Islet precursor cell (in vitro differentiated cells): ENCODE data around the gene GORASP1.
A peak's percentile ranks its signal among the peaks of the same experiment; 100 is the strongest.
"Not testable (repeated sequence)": the region's sequence is repeated elsewhere in the genome, so short reads cannot be mapped to it uniquely, and the experiment has no call there.

Experiments
- DNase-seq: peaks from one replicate; pipeline ENCODE4 v3.0.0-alpha.2; 2018

The GORASP1 gene

GRCh38 chr3:39062180-39062579 is 45.2 kb downstream of the GORASP1 start:
- DNase-seq, result no peak

GRCh38 chr3:39061228-39061627 is 46.2 kb downstream of the GORASP1 start:
- DNase-seq, result not testable (repeated sequence)

- no peak for DNase-seq
Observed at GRCh38 chr3:39056151-39056550, 51.3 kb downstream of the GORASP1 start.

- no peak for DNase-seq
Observed at GRCh38 chr3:39053696-39054095, 53.7 kb downstream of the GORASP1 start.

GRCh38 chr3:39052583-39052982 is 54.8 kb downstream of the GORASP1 start:
- DNase-seq, result no peak

- DNase-seq, result peak; percentile 98
Observed at GRCh38 chr3:39051649-39052561, 55.5 kb downstream of the GORASP1 start, which contains the start of the genes SCN11A and WDR48. Gene SCN11A (minus strand): TSS chr3:39051944. CDS start chr3:38950362, 101,582 bp downstream. Gene WDR48 (plus strand): TSS chr3:39052016. CDS start chr3:39052026, 10 bp downstream.

GRCh38 chr3:39050029-39050428 is 57.4 kb downstream of the GORASP1 start:
- no peak for DNase-seq
